Astrocyte (in vitro differentiated cells and primary cell): Measurements from ENCODE around the gene MSX1. TPM values are rescaled to one million over a fixed set of nuclear protein-coding genes. Genes with fewer than 3 reads are reported as not detected.
A peak's percentile ranks its signal among the peaks of the same experiment; 100 is the strongest.

ENCODE experiments used
- DNase-seq: peaks from one replicate; pipeline ENCODE4 v3.0.0-alpha.2; 2010; ENCODE audit warnings: low read depth
- FAIRE-seq: peaks from 2 replicates; lab custom pipeline; 2011; peaks lifted over from hg19 to GRCh38; lab: Jason Lieb, UNC
- H2AFZ ChIP-seq: 2 replicates; pipeline ENCODE4 v1.6.0; 2012; ENCODE audit warnings: low read depth, low read length, inconsistent platforms
- H3K27ac ChIP-seq: 2 replicates; pipeline ENCODE4 v1.5.1; 2011; ENCODE audit warnings: low read depth, low read length, inconsistent platforms
- H3K27me3 ChIP-seq: 2 replicates; pipeline ENCODE4 v1.6.0; 2011; ENCODE audit warnings: low read length, inconsistent platforms; ENCODE audit not compliant: insufficient read depth
- H3K36me3 ChIP-seq: 2 replicates; pipeline ENCODE4 v1.5.1; 2011; ENCODE audit warnings: low read length, inconsistent platforms; ENCODE audit not compliant: insufficient read depth
- H3K4me1 ChIP-seq: 2 replicates; pipeline ENCODE4 v1.5.1; 2011; ENCODE audit warnings: low read length, inconsistent platforms; ENCODE audit not compliant: insufficient read depth
- H3K4me2 ChIP-seq: 2 replicates; pipeline ENCODE4 v1.6.0; 2012; ENCODE audit warnings: low read length, inconsistent platforms
- H3K4me3 ChIP-seq: 2 replicates; pipeline ENCODE4 v1.5.1; 2011; ENCODE audit warnings: low read depth, mild to moderate bottlenecking, low read length, inconsistent platforms; ENCODE audit not compliant: insufficient read depth
- H3K79me2 ChIP-seq: 2 replicates; pipeline ENCODE4 v1.6.0; 2012; ENCODE audit warnings: mild to moderate bottlenecking, low read length, inconsistent platforms; ENCODE audit not compliant: insufficient read depth
- H3K9ac ChIP-seq: 2 replicates; pipeline ENCODE4 v1.6.0; 2012; ENCODE audit warnings: mild to moderate bottlenecking, low read length, inconsistent platforms
- H3K9me3 ChIP-seq: 2 replicates; pipeline ENCODE4 v1.5.1; 2012; ENCODE audit warnings: low read depth, mild to moderate bottlenecking, low read length, inconsistent platforms; ENCODE audit not compliant: insufficient read depth
- H4K20me1 ChIP-seq: 2 replicates; pipeline ENCODE4 v1.6.0; 2012; ENCODE audit warnings: low read length, inconsistent platforms; ENCODE audit not compliant: insufficient read depth
- H3K27ac Mint-ChIP-seq: one replicate; pipeline ENCODE4 v1.8.0; 2021; ENCODE audit warnings: mild to moderate bottlenecking, mixed read lengths; ENCODE audit not compliant: unreplicated experiment
- H3K27me3 Mint-ChIP-seq: one replicate; pipeline ENCODE4 v1.8.0; 2021; ENCODE audit warnings: low read depth, mixed read lengths; ENCODE audit not compliant: unreplicated experiment
- H3K36me3 Mint-ChIP-seq: one replicate; pipeline ENCODE4 v1.8.0; 2021; ENCODE audit warnings: low read depth, mixed read lengths; ENCODE audit not compliant: unreplicated experiment
- H3K4me1 Mint-ChIP-seq: one replicate; pipeline ENCODE4 v1.8.0; 2021; ENCODE audit warnings: low read depth, mixed read lengths; ENCODE audit not compliant: unreplicated experiment
- H3K4me3 Mint-ChIP-seq: one replicate; pipeline ENCODE4 v1.8.0; 2021; ENCODE audit warnings: mild to moderate bottlenecking, moderate library complexity, mixed read lengths; ENCODE audit not compliant: unreplicated experiment
- H3K9me3 Mint-ChIP-seq: one replicate; pipeline ENCODE4 v1.8.0; 2021; ENCODE audit warnings: mild to moderate bottlenecking, mixed read lengths; ENCODE audit not compliant: unreplicated experiment
- CTCF ChIP-seq: IDR thresholded peaks from 2 replicates; pipeline ENCODE4 v1.5.1; 2011; ENCODE audit warnings: low read depth, mild to moderate bottlenecking, inconsistent platforms, low read length, moderate library complexity; ENCODE audit not compliant: insufficient read depth
- EZH2 ChIP-seq: IDR thresholded peaks from 2 replicates; pipeline ENCODE4 v1.6.1; 2012; ENCODE audit warnings: mild to moderate bottlenecking, low read length, inconsistent platforms; ENCODE audit not compliant: insufficient read depth
- total RNA-seq: library from RNA; stranded (reverse); gene quantifications from 2 replicates; pipeline ENCODE4 v1.2.1, GENCODE V29; 2021

Gene MSX1
- total RNA-seq, 1 donor from 2014 or later = 0.91 TPM

GRCh38 chr4:4853371-4853823, 6.1 kb upstream of the MSX1 start:
- Mint-ChIP-seq H3K4me3 (peak overlapping the region; percentile 85), H3K4me1 (peaks cover 2% of the 10 kb centered on the region), H3K36me3 (no peaks in the 10 kb centered on the region), H3K27me3 (peaks cover 71% of the 10 kb centered on the region), H3K9me3 (peaks cover 17% of the 10 kb centered on the region), H3K27ac (peak overlapping the region; percentile 85)
- H3K36me3 ChIP-seq = no peaks in the 10 kb centered on the region
- no peaks in the 10 kb centered on the region for H4K20me1 ChIP-seq
- H3K27ac ChIP-seq = peak overlapping the region; percentile 59
- peak overlapping the region; percentile 66 for H3K9ac ChIP-seq
- peak overlapping the region; percentile 97 for H2AFZ ChIP-seq
- H3K27me3 ChIP-seq = peaks cover 43% of the 10 kb centered on the region
- peaks cover 3% of the 10 kb centered on the region for H3K9me3 ChIP-seq
- H3K4me2 ChIP-seq = peak overlapping the region; percentile 89
- FAIRE-seq (no peak), DNase-seq (no peak)
- H3K4me1 ChIP-seq = peaks cover 20% of the 10 kb centered on the region
- TF ChIP-seq EZH2 (no peak), CTCF (no peak)
- peak overlapping the region; percentile 51 for H3K4me3 ChIP-seq
- H3K79me2 ChIP-seq = no peaks in the 10 kb centered on the region

DNA sequence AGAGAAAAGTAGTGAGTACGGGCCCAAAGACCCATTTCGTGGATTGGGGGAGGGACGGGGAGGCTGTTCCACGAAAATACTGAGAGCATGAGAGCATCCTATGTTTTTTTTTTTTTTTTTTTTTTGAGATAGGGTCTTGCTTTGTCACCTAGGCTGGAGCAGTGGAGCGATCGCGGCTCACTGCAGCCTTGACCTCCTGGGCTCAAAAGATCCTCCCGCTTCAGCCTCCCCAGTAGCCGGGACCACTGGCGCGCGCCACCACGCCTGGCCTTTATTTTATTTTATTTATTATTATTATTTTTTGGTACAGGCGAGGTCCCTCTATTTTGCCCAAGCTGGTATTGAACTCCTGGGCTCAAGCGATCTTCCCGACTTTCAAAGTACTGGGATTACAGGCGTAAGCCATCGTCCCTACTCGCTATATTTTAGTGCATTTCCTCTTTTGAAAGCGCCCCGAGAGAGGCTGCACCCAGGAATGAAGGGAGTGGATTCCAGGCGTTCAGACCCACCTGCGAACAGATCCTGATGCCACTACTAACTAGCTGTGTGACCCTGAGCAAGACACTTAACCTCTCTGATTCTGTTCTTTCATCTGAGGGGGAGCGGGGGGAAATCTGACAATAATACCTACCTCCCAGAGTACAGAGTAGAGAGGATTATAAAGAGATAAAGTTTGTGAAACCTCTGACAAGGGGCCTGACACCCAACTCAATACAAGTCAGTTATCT, 5.4 kb upstream of the MSX1 start:
- no peak for FAIRE-seq
- H3K4me1 ChIP-seq = peaks cover 20% of the 10 kb centered on the region
- Mint-ChIP-seq H3K4me3 (no peak overlapping the region), H3K9me3 (peaks cover 17% of the 10 kb centered on the region), H3K36me3 (no peaks in the 10 kb centered on the region), H3K27ac (peak overlapping the region; percentile 26), H3K4me1 (peaks cover 2% of the 10 kb centered on the region), H3K27me3 (peaks cover 71% of the 10 kb centered on the region)
- no peak overlapping the region for H3K27ac ChIP-seq
- peaks cover 3% of the 10 kb centered on the region for H3K9me3 ChIP-seq
- H3K79me2 ChIP-seq = no peaks in the 10 kb centered on the region
- DNase-seq = no peak
- TF ChIP-seq EZH2 (no peak), CTCF (no peak)
- H2AFZ ChIP-seq = no peak overlapping the region
- no peaks in the 10 kb centered on the region for H3K36me3 ChIP-seq
- H3K27me3 ChIP-seq = peaks cover 44% of the 10 kb centered on the region
- no peak overlapping the region for H3K9ac ChIP-seq
- H3K4me3 ChIP-seq = no peak overlapping the region
- peak overlapping the region; percentile 89 for H3K4me2 ChIP-seq
- H4K20me1 ChIP-seq = no peaks in the 10 kb centered on the region
